ENCODE data around the gene CBFA2T3.

Gene CBFA2T3

GRCh38 chr16:88938777-88939244 is 38.2 kb downstream of the CBFA2T3 start:
- DNase-seq (ENCODE audit: low spot score), result no peak

GRCh38 chr16:88938119-88938776 is 38.8 kb downstream of the CBFA2T3 start:
- DNase-seq (ENCODE audit: low spot score), result no peak

GRCh38 chr16:88937206-88937621 is 39.8 kb downstream of the CBFA2T3 start:
- no peak for DNase-seq (ENCODE audit: low spot score)

DNA sequence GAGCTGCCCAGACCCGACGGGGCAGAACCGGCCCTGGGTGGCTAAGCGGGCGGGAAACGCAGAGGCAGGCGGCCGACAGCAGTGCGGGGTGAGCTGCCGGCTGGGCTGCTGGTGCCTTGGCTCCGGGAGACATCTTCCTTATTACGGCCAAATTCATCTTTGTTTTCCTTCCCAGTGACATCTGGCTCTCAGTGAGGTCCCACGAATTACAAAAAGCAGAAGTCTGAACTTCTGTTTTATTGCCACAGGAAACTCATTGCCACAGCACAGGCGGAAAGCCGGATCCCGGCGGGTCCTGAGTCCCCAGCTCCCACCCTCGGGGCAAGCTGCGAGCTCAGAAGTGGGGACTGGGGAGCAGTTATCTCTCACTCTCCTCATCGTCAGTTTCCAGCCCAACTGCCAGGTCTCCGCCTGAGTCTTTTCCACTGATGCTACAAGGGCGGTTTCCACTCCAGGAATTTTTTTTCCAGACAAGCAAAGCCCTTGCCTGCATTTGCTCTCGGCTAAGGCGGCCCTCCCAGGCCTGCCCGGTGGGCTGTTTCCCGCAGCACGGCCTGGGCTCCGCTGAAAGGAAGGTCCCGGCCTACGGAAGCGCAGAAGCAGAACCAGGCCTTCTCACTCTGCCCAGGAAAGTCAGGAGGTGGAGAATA is 40.3 kb downstream of the CBFA2T3 start:
- DNase-seq (ENCODE audit: low spot score), result no peak

GRCh38 chr16:88936008-88936555 is 40.9 kb downstream of the CBFA2T3 start:
- DNase-seq (ENCODE audit: low spot score), result no peak

DNA sequence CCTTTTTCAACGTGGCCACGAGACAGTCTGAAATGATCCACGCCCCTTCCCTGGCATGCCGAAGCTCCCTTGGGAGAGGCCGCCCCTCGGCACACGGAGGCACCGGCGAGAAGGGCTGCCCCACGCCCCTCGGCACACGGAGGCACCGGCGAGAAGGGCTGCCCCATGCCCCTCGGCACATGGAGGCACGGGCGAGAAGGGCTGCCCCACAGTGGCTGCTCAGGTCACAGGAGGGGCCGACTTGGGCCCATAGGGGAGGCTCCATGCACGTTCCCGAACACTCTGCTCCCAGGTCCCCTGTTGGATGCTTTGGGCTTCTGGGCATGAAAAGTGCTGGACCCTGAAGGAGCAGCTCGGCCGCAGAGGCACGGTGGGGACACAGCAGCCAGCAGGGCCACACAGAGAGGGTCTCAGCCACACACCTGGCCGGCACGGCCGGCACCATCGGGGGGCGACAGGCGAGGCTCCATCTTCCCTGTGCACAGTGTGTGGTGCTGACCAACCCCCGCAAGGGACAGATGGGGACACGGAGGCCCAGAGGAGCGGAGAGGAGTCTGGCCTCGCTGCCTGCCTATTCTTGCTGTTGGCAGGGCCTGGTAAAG is 42.8 kb downstream of the CBFA2T3 start:
- no peak for DNase-seq (ENCODE audit: low spot score)

DNA sequence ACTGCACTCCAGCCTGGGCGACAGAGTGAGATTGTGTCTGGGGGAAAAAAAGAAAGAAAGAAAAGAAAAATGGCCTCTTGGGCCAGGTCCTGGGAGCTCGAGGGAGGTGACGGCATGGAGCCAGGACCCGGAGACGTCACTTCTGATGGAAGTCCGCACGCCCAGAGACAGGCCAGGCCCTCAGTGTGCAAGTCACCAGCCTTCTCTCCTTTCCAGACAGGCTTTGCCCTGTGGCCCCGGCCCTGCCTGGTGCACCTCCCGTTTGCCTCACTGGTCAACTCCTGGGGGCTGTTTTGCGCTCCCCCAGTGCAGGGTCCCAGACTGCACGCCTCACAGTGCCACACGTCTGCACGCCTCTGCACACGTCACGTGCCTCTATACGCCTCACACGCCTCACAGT is 44.1 kb downstream of the CBFA2T3 start:
- DNase-seq (ENCODE audit: low spot score), result no peak

GRCh38 chr16:88931936-88932335 is 45.1 kb downstream of the CBFA2T3 start:
- DNase-seq (ENCODE audit: low spot score), result no peak

DNA sequence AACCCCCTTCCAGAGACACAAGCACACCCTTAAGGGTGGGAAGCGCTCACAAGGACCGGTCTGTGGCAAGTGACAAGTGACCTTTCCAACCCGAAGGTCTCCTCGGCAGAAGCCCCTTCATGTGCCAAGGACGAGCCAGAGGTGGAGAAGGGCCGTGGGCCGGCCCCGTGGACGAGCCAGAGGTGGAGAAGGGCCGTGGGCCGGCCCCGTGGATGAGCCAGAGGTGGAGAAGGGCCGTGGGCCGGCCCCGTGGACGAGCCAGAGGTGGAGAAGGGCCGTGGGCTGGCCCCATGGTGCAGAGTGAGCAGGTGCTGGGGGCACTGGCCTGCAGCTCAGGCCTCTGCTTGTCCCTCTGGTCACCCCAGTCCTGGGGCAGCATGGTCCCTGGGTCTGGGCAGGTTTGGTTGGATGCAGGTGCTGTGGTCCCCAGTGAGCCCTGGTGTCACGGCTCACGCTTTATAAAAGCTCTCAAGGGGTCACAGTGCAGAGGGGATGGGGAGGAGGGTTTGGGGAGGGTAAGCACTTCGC is 45.6 kb downstream of the CBFA2T3 start:
- no peak for DNase-seq (ENCODE audit: low spot score)

DNA sequence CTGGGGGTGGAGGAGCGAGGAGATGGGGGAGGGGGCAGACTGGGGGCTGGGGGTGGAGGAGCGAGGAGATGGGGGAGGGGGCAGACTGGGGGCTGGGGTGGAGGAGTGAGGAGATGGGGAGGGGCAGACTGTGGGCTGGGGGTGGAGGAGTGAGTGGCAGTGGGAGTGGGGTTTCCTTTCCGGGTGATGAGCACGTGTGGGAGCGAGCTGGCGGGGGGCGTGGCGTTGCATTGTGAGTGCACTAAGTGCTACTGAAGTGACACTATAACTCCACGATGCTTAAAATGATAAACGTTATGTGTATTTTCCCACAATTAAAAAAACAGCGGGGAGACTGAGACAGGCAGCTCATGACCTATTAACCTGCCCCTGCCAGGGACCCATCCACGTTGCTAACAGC is 46.3 kb downstream of the CBFA2T3 start:
- no peak for DNase-seq (ENCODE audit: low spot score)

GRCh38 chr16:88929091-88929445 is 47.9 kb downstream of the CBFA2T3 start:
- DNase-seq (ENCODE audit: low spot score), result no peak

DNA sequence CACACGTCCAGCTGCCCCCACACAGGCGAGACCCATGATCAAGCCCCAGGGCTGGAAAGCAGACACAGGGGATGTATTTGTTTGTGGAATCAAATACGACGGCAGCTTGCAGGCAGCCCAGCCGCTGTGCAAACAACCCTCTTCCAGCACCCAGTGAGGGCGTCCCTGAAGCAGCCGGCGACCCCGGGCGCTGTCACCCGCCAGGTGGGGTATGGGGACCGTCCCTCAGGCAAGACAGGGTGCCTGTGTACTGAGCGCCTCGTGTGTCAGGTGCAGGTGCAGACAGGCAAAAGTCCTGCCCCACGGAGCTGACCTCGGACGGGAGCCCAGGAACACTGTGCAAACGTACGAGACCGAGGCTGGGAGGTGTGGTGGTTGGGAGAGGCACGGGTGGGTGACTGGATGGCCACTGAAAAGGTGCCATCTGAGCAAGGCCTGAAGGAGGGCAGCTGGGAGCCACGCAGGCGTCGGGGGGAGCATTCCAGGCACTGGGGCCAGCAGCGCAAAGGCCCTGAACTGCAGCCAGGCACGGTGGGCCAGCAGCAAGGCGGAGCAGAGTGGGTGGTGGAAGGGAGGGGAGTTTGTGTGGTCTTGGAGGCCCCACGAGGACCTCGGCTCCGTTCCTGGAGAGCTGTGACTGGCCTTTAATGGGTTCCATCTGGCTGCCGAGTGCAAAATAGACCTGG is 48.5 kb downstream of the CBFA2T3 start:
- DNase-seq (ENCODE audit: low spot score), result no peak

DNA sequence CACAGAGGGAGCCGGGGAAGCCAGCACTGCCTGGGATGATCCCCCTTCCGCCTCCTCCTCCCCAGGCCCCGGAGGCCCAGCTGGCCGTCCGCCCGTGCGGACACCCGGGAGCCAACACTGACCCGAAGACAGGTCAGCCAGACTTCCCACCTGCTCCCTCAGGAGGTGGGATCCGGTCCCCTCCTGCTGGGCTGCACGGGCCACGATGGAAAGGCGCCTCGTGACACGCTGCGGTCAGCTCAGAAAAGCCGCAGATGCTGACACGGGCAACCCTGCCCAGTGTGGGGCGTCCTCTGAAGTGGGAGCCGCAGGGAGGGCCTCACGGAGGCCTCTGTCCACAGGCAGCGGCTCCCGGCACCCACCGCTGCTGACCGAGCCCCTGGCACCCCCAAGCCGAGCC is 49.3 kb downstream of the CBFA2T3 start:
- no peak for DNase-seq (ENCODE audit: low spot score)

DNA sequence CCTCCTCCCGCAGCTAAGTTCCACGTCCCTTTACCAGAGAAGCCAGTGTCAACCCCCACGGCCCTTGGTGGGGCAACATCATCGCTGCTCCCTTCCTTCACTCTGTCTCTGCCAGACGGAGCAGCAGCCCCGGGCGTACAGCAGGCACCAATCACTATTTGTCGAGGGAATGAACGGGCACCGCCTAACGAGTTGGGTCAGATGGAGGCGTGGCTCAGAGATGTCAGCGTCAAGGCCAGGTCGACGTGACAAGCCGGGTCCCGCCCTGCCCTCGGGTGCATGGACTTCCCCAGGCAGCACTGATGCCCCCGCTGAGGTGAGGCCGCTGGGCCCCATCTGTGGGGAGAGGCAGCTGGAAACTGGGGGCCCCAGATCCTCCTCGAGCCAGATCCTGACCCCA is 50.0 kb downstream of the CBFA2T3 start:
- DNase-seq (ENCODE audit: low spot score), result no peak

GRCh38 chr16:88926374-88926990 is 50.5 kb downstream of the CBFA2T3 start:
- no peak for DNase-seq (ENCODE audit: low spot score)

DNA sequence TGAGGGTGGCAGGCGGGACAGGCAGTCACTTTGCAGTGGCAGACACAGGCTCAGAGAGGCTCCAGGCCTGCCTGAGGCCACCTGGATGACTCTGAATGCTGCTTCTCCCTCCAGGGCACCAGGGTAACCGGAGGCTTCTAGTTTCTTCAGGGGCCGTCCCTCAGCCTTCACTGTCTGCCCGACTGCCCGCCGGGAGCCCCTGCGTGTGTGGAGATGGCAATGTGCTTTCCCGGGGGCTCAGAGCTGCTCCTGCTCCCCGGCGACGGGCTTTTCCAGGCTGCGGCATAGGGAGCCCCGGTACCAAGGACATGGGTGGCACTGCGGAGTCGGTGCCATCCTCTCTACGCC is 51.5 kb downstream of the CBFA2T3 start:
- no peak for DNase-seq (ENCODE audit: low spot score)

GRCh38 chr16:88924834-88925539 is 52.0 kb downstream of the CBFA2T3 start:
- peak; percentile 79 for DNase-seq (ENCODE audit: low spot score)

DNA sequence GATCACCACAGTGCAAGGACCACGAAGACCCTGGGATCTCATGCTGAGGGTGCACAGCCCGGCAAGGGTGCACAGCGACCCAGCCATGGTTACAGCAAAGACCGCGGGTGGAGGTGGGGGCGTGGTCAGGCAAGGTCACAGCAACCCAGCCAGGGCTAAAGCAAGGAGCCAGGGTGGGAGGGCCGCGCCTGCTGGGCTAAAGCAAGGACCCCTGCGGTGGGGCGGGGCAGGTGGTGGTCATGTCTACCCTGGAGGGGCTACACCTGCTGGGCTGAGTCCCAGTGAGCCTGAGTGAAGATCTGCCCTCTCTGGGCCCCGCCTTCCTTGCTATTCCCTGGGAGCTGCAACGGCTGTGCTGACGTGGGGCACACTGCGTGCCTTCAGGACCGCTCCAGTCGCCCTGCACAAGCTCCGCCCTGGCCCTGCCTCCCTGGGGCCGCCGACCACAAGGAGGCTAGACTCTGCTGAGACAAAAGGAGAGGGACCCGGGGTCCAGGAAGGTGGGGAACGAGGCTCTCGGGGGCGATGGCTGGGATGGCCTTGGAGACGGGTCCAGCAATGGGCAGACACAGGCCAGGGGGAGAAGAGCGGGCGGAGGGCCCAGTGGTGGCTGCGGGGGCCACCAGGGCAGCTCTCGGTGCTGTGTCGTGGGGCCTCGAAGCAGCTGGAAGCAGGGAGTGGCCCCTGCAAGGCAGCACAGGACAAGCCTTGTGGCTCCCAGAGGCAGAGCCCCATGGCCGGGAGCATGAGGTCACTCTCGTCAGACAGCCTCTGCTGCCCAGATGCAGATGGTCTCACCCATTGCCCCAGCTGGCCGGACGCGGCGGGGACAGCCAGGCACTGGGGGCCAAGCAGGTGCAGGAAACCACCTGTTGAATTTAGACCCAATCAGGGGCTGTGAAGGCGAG is 52.8 kb downstream of the CBFA2T3 start:
- DNase-seq (ENCODE audit: low spot score), result no peak

GRCh38 chr16:88923450-88923849 is 53.6 kb downstream of the CBFA2T3 start:
- no peak for DNase-seq (ENCODE audit: low spot score)

DNA sequence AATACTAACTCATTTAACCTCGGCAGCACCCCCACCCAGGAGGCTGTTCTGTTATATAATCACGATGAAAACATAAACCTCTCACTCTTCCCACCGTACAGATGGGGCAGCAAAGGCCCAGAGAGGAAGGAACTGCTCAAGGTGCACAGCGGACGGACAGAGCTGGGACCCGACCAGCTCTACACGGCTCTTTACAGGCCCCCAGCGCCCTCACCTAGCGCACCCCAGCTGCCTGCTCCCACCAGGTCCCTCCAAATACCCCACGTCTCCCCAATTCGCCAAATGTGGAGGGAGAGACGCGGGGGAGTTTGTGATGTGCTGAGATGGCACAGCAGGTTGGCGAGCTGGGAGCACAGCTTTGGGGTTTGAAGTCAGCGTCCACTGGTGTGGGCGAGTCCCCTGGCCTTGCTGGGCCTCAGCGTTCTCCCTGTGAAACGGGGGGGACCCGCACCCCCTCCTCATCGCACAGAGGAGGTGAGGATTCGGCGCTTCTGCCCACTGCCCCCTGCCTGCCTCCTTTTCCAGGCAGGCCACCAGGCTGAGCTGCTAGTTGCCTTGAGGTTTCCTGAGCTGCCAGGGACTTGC is 54.1 kb downstream of the CBFA2T3 start:
- DNase-seq (ENCODE audit: low spot score), result no peak
